K562 (cell line): ENCODE results near the gene EFEMP2. TPM values are rescaled to one million over a fixed set of nuclear protein-coding genes. Genes with fewer than 3 reads are reported as not detected.

ENCODE experiments used
- ARID2 ChIP-seq: fragments of 450-650 bp; IDR thresholded peaks from 2 replicates; pipeline ENCODE4 v1.6.1; 2017; ENCODE audit warnings: antibody characterized with exemption, mild to moderate bottlenecking
- EP300 ChIP-seq: IDR thresholded peaks from 2 replicates; pipeline ENCODE4 v1.6.1; 2012; ENCODE audit warnings: low read length, improper control_type of control experiment
- GATAD2B ChIP-seq: fragments of 450-650 bp; IDR thresholded peaks from 2 replicates; pipeline ENCODE4 v1.6.1; 2017; ENCODE audit warnings: mild to moderate bottlenecking, borderline replicate concordance
- HCFC1 ChIP-seq: IDR thresholded peaks from 2 replicates; pipeline ENCODE4 v1.6.1; 2012; ENCODE audit warnings: low read depth, low read length, improper control_type of control experiment
- MAZ ChIP-seq, 2 experiments: fragments of 450-650 bp in 1 of 2; sonication (generic) in 1 of 2; formaldehyde crosslinking; IDR thresholded peaks in 1 of 2; conservative IDR thresholded peaks in 1 of 2; 2 replicates each; pipeline versions ENCODE4 v1.4.0 to v1.5.0; 2020; ENCODE audit warnings: mild to moderate bottlenecking in 1 of 2, missing genetic modification reagents in 1 of 2
- MYBL2 ChIP-seq, 2 experiments: fragments of 450-650 bp in 1 of 2; sonication (generic) in 1 of 2; formaldehyde crosslinking in 1 of 2; IDR thresholded peaks; 2 replicates each; pipeline versions ENCODE4 v1.6.1 to v1.8.1; 2017 to 2022; ENCODE audit warnings: borderline replicate concordance in 1 of 2, inconsistent platforms in 1 of 2, low read depth in 1 of 2, mild to moderate bottlenecking in 1 of 2, missing genetic modification reagents in 1 of 2, moderate library complexity in 1 of 2
- MYNN ChIP-seq, 2 experiments: sonication (generic); formaldehyde crosslinking in 1 of 2; IDR thresholded peaks; 2 replicates each; pipeline versions ENCODE4 v1.5.0 to v1.6.1; 2016 to 2020; ENCODE audit warnings: antibody characterized with exemption in 1 of 2, missing genetic modification reagents in 1 of 2
- NR2F6 ChIP-seq: fragments of 450-650 bp; formaldehyde crosslinking; IDR thresholded peaks from 2 replicates; pipeline ENCODE4 v1.4.0; 2020; ENCODE audit warnings: mild to moderate bottlenecking
- PHB ChIP-seq: fragments of 250-450 bp; sonication (Bioruptor Pico); IDR thresholded peaks from 2 replicates; pipeline ENCODE4 v1.5.0; 2021
- RBBP5 ChIP-seq: fragments of 200-600 bp; sonication (generic); IDR thresholded peaks from 2 replicates; pipeline ENCODE4 v1.6.1; 2012; ENCODE audit warnings: borderline replicate concordance, mild to moderate bottlenecking, low read length, control low read depth, inconsistent platforms; ENCODE audit not compliant: insufficient read depth, poor library complexity, severe bottlenecking
- ZFX ChIP-seq: sonication (generic); formaldehyde crosslinking; IDR thresholded peaks from 2 replicates; pipeline ENCODE4 v1.8.0; 2022; ENCODE audit warnings: mild to moderate bottlenecking, missing genetic modification reagents, moderate library complexity
- ZNF436 ChIP-seq: fragments of 250-450, 450-650 bp; sonication (Bioruptor Pico); formaldehyde crosslinking; IDR thresholded peaks from 2 replicates; pipeline ENCODE4 v1.7.0; 2020; ENCODE audit warnings: mild to moderate bottlenecking
- polyA plus RNA-seq, 8 experiments: library from polyadenylated mRNA; depleted of rRNA in 4 of 8; stranded (reverse) in 5 of 8; unstranded in 3 of 8; fragments of >200 nt; fragmentation: Nextera tagmentation in 2 of 8; fragmentation: Illumina TruSeq in 1 of 8; extraction: Ambion mirVana in 2 of 8; extraction: Trizol in 1 of 8; gene quantifications; 2 replicates each; pipeline versions ENCODE4 v1.2.1 to v1.2.3, GENCODE V29; 2011 to 2014; ENCODE audit warnings: inconsistent platforms in 1 of 8, missing spikeins in 1 of 8
- total RNA-seq, 7 experiments: library from RNA; depleted of rRNA in 6 of 7; stranded (reverse); fragments of >200 nt in 6 of 7; fragmentation: Illumina TruSeq in 2 of 7; extraction: Trizol in 2 of 7; gene quantifications; 2 replicates each; pipeline versions ENCODE4 v1.2.1 to v1.2.3, GENCODE V29; 2011 to 2021; ENCODE audit warnings: low replicate concordance in 1 of 7
- TF ChIP-seq, protein P1 (sequence below): sonication (generic); formaldehyde crosslinking; IDR thresholded peaks from 2 replicates; pipeline ENCODE4 v1.8.0; 2023; ENCODE audit warnings: missing genetic modification reagents, mild to moderate bottlenecking, borderline replicate concordance
- TF ChIP-seq, protein P2 (sequence below): sonication (generic); formaldehyde crosslinking; IDR thresholded peaks from 2 replicates; pipeline ENCODE4 v1.8.0; 2022; ENCODE audit warnings: mild to moderate bottlenecking, missing genetic modification reagents
- TF ChIP-seq, protein P3 (sequence below), 2 experiments: fragments of 150-350 bp in 1 of 2; IDR thresholded peaks; 2 replicates each; pipeline ENCODE4 v1.6.1; 2012 to 2016; ENCODE audit warnings: low read depth in 2 of 2, low read length in 2 of 2, mild to moderate bottlenecking in 1 of 2, moderate library complexity in 1 of 2

The EFEMP2 gene
- total and polyA plus RNA-seq, 9 of the 15 experiments (the other 6 are each of a cell fraction or from before 2014, with no cell fraction given): 0.07 to 2.9 (median 0.69) TPM; not detected in 1

DNA sequence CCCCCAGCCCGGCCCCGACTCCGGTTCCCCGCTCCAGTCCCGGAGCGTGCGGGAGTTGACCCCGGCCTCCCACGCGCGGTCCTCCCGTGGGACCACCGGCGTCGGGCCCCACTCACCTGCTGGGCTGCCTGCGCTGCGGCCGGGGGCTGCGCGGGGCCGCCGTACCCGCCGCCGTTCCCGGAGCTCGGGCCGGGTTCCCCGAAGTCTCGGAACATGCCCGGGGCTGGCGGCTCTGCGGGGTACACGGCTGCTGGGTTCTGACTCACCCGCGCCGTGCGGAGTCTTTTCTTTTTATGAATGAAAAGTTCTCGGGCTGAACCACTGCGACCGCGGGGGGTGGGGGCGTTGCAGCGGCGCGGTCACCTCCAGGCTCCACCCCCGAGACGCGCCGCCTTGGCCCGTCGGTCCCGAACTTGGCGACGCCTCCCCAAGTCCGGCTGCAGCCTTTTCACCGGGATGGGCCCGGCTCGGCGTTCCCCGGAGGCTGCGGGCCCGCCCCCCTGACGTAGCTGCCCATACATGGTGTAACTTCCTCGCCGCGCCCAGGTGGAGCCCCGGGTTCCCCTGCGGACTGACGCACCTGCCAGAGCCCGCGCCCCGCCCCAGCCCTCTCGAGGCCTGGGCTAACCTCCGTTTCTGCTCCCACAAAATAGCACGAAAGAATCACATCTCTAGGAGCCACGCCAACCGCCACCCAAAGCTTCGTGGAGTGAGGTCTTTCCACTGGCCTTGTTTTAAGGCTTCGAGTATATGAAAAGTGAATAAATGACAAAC lies 27.7 kb upstream of the EFEMP2 start, which contains the start of gene FOSL1 (continued):
- TF ChIP-seq, protein P1, sequence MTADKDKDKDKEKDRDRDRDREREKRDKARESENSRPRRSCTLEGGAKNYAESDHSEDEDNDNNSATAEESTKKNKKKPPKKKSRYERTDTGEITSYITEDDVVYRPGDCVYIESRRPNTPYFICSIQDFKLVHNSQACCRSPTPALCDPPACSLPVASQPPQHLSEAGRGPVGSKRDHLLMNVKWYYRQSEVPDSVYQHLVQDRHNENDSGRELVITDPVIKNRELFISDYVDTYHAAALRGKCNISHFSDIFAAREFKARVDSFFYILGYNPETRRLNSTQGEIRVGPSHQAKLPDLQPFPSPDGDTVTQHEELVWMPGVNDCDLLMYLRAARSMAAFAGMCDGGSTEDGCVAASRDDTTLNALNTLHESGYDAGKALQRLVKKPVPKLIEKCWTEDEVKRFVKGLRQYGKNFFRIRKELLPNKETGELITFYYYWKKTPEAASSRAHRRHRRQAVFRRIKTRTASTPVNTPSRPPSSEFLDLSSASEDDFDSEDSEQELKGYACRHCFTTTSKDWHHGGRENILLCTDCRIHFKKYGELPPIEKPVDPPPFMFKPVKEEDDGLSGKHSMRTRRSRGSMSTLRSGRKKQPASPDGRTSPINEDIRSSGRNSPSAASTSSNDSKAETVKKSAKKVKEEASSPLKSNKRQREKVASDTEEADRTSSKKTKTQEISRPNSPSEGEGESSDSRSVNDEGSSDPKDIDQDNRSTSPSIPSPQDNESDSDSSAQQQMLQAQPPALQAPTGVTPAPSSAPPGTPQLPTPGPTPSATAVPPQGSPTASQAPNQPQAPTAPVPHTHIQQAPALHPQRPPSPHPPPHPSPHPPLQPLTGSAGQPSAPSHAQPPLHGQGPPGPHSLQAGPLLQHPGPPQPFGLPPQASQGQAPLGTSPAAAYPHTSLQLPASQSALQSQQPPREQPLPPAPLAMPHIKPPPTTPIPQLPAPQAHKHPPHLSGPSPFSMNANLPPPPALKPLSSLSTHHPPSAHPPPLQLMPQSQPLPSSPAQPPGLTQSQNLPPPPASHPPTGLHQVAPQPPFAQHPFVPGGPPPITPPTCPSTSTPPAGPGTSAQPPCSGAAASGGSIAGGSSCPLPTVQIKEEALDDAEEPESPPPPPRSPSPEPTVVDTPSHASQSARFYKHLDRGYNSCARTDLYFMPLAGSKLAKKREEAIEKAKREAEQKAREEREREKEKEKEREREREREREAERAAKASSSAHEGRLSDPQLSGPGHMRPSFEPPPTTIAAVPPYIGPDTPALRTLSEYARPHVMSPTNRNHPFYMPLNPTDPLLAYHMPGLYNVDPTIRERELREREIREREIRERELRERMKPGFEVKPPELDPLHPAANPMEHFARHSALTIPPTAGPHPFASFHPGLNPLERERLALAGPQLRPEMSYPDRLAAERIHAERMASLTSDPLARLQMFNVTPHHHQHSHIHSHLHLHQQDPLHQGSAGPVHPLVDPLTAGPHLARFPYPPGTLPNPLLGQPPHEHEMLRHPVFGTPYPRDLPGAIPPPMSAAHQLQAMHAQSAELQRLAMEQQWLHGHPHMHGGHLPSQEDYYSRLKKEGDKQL (CRISPR knock-in tag): no peak
- TF ChIP-seq RBBP5: peak; percentile 18
- no peak for TF ChIP-seq MYBL2 (IDR thresholded peaks at IDR 0.05; ENCODE audit: low read depth)
- no peak for TF ChIP-seq MYBL2 (CRISPR knock-in tag; IDR thresholded peaks at IDR 0.05; ENCODE audit: borderline replicate concordance)
- no peak for TF ChIP-seq NR2F6 (CRISPR knock-in tag)
- TF ChIP-seq GATAD2B: peak; percentile 74
- TF ChIP-seq, protein P2, sequence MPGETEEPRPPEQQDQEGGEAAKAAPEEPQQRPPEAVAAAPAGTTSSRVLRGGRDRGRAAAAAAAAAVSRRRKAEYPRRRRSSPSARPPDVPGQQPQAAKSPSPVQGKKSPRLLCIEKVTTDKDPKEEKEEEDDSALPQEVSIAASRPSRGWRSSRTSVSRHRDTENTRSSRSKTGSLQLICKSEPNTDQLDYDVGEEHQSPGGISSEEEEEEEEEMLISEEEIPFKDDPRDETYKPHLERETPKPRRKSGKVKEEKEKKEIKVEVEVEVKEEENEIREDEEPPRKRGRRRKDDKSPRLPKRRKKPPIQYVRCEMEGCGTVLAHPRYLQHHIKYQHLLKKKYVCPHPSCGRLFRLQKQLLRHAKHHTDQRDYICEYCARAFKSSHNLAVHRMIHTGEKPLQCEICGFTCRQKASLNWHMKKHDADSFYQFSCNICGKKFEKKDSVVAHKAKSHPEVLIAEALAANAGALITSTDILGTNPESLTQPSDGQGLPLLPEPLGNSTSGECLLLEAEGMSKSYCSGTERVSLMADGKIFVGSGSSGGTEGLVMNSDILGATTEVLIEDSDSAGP (CRISPR knock-in tag): 0 out of 2 replicates have a peak, but pooled peaks have one; percentile 2
- peak; percentile 39; the same call in 1 of the 2 replicates for TF ChIP-seq EP300
- no peak for TF ChIP-seq ZNF436
- TF ChIP-seq, protein P3, sequence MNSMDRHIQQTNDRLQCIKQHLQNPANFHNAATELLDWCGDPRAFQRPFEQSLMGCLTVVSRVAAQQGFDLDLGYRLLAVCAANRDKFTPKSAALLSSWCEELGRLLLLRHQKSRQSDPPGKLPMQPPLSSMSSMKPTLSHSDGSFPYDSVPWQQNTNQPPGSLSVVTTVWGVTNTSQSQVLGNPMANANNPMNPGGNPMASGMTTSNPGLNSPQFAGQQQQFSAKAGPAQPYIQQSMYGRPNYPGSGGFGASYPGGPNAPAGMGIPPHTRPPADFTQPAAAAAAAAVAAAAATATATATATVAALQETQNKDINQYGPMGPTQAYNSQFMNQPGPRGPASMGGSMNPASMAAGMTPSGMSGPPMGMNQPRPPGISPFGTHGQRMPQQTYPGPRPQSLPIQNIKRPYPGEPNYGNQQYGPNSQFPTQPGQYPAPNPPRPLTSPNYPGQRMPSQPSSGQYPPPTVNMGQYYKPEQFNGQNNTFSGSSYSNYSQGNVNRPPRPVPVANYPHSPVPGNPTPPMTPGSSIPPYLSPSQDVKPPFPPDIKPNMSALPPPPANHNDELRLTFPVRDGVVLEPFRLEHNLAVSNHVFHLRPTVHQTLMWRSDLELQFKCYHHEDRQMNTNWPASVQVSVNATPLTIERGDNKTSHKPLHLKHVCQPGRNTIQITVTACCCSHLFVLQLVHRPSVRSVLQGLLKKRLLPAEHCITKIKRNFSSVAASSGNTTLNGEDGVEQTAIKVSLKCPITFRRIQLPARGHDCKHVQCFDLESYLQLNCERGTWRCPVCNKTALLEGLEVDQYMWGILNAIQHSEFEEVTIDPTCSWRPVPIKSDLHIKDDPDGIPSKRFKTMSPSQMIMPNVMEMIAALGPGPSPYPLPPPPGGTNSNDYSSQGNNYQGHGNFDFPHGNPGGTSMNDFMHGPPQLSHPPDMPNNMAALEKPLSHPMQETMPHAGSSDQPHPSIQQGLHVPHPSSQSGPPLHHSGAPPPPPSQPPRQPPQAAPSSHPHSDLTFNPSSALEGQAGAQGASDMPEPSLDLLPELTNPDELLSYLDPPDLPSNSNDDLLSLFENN (IDR thresholded peaks at IDR 0.05; ENCODE audit: low read depth in 2 of 2, low read length in 2 of 2): peak in 1 of 2 experiments; percentile 67; a peak in 1 of 4 replicates
- peak; percentile 73 to 85; a peak in 3 of 4 replicates for TF ChIP-seq MAZ (CRISPR knock-in tag; conservative IDR thresholded peaks at IDR 0.05 in 1 of 2, IDR thresholded peaks at IDR 0.05 in 1 of 2)
- TF ChIP-seq MYNN (IDR thresholded peaks at IDR 0.05): 0 out of 2 replicates have a peak, but pooled peaks have one; percentile 23
- no peak for TF ChIP-seq MYNN (CRISPR knock-in tag; IDR thresholded peaks at IDR 0.05)
- no peak for TF ChIP-seq ARID2
- no peak for TF ChIP-seq PHB (CRISPR knock-in tag)
- TF ChIP-seq ZFX: peak; percentile 46; the same call in 1 of the 2 replicates
- peak; percentile 21; the same call in 1 of the 2 replicates for TF ChIP-seq HCFC1
